Activated CD4-positive, alpha-beta T cell treated with anti-CD3 and anti-CD28 coated beads, Interleukin-2, amount 50 U/mL, for 24 hours (primary cell): ENCODE measurements around the gene MCC.

ENCODE experiments used
- DNase-seq, 2 donors: peaks; one replicate each; pipeline ENCODE4 v3.0.0-alpha.2; 2020; ENCODE audit warnings: low read depth in 1 of 2, low spot score in 1 of 2

Gene MCC

GRCh38 chr5:113060408-113061025 is 427.7 kb downstream of the MCC start:
- no peak for DNase-seq

GRCh38 chr5:113059232-113060040 is 428.8 kb downstream of the MCC start:
- no peak for DNase-seq

- no peak for DNase-seq
Observed at GRCh38 chr5:113058706-113059226, 429.5 kb downstream of the MCC start.

GRCh38 chr5:113058269-113058668 is 430.0 kb downstream of the MCC start:
- DNase-seq = no peak

- DNase-seq = no peak
Observed at GRCh38 chr5:113057557-113057984, 430.7 kb downstream of the MCC start.

- no peak for DNase-seq
Observed at GRCh38 chr5:113056988-113057387, 431.3 kb downstream of the MCC start.

- DNase-seq = no peak
Observed at GRCh38 chr5:113054899-113055298, 433.4 kb downstream of the MCC start.

- DNase-seq = no peak
Observed at GRCh38 chr5:113053511-113053995, 434.7 kb downstream of the MCC start.

- no peak for DNase-seq
Observed at GRCh38 chr5:113052041-113052795, 436.0 kb downstream of the MCC start.

- DNase-seq = no peak
Observed at GRCh38 chr5:113050721-113051382, 437.4 kb downstream of the MCC start.

- no peak for DNase-seq
Observed at GRCh38 chr5:113048931-113049330, 439.3 kb downstream of the MCC start.

GRCh38 chr5:113047733-113048652 is 440.3 kb downstream of the MCC start:
- DNase-seq = no peak

GRCh38 chr5:113047234-113047633 is 441.0 kb downstream of the MCC start:
- no peak for DNase-seq

- no peak for DNase-seq
Observed at GRCh38 chr5:113044776-113045465, 443.3 kb downstream of the MCC start.

- no peak for DNase-seq
Observed at GRCh38 chr5:113043491-113043931, 444.7 kb downstream of the MCC start.

GRCh38 chr5:113042491-113043243 is 445.6 kb downstream of the MCC start:
- no peak for DNase-seq

GRCh38 chr5:113040672-113041260 is 447.5 kb downstream of the MCC start:
- no peak for DNase-seq

- DNase-seq = no peak
Observed at GRCh38 chr5:113039934-113040285, 448.3 kb downstream of the MCC start.
